NOMO-1 (cell line): Measurements from ENCODE around the gene CDRT15.
A peak's percentile ranks its signal among the peaks of the same experiment; 100 is the strongest.
"Not testable (repeated sequence)": the region's sequence is repeated elsewhere in the genome, so short reads cannot be mapped to it uniquely, and the experiment has no call there.

ENCODE experiments used
- DNase-seq, 2 experiments: peaks; one replicate each; lab custom pipeline; 2025; ENCODE audit not compliant: unreplicated experiment in 2 of 2; lab: John Stamatoyannopoulos, UW

The CDRT15 gene

DNA sequence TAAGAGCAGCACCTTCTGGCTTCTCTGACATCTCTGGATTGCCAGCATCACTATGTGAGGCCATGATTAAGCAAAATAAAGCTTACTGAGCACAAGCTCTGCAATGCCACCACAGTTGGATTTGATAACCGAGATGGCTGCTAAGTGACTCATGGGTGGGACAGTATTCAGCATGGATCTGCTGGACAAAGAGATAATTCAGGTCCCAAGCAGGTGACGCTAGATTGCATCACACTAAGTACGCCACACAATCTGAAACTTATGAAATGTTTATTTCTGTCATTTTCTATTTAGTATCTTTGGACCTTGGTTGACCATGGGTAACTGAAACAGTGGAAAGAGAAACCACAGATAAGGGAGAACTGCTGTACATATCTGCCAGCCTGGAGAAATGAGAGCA lies 27.4 kb downstream of the CDRT15 start:
- no peak for DNase-seq

- no peak for DNase-seq
These were observed 28.9 kb downstream of the CDRT15 start for GRCh38 chr17:14207791-14208190.

DNA sequence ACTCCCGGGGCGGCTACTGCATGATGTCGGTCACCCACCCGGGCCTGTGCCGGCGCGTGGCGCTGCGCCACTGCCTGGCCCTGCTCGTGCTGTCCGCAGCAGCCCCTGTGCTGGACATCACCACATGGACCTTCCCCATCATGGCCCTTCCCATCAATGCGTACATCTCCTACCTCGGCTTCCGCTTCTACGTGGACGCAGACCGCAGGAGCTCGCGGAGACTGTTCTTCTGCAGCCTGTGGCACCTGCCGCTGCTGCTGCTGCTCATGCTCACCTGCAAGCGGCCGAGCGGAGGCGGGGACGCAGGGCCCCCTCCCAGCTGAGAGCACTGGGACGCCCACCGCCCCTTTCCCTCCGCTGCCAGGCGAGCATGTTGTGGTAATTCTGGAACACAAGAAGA lies 29.8 kb downstream of the CDRT15 start:
- DNase-seq: no peak

- no peak for DNase-seq
These were observed 30.6 kb downstream of the CDRT15 start for GRCh38 chr17:14205992-14206461.

GRCh38 chr17:14205380-14205779 lies 31.3 kb downstream of the CDRT15 start:
- no peak for DNase-seq

- DNase-seq: no peak
These were observed 32.1 kb downstream of the CDRT15 start for GRCh38 chr17:14204546-14204945.

DNA sequence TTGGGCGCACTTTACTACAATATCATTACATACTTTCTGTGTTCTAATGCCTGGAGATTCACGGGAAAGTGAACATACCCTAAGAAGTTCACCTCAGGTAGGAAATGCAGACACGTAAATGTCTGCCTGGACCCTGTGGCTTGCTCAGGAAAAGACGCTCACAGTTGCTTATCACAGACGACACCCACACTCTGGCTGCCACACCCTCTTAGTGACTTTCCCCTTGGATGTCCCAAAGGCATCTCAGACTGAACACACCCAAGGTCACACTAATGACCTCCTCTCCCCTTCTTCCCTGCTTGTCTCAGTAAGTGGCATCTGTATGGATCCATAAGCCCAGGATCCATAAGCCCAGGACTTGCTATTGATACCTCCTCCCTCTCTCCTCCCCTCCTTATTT lies 32.6 kb downstream of the CDRT15 start:
- DNase-seq: no peak

- DNase-seq: no peak
These were observed 33.3 kb downstream of the CDRT15 start for GRCh38 chr17:14203388-14203787.

GRCh38 chr17:14202388-14203166 lies 34.1 kb downstream of the CDRT15 start:
- no peak for DNase-seq

GRCh38 chr17:14201988-14202380 lies 34.7 kb downstream of the CDRT15 start:
- DNase-seq: no peak

GRCh38 chr17:14201021-14201987 lies 35.4 kb downstream of the CDRT15 start:
- DNase-seq: peak; percentile 13

- no peak for DNase-seq
These were observed 36.3 kb downstream of the CDRT15 start for GRCh38 chr17:14200354-14200753.

DNA sequence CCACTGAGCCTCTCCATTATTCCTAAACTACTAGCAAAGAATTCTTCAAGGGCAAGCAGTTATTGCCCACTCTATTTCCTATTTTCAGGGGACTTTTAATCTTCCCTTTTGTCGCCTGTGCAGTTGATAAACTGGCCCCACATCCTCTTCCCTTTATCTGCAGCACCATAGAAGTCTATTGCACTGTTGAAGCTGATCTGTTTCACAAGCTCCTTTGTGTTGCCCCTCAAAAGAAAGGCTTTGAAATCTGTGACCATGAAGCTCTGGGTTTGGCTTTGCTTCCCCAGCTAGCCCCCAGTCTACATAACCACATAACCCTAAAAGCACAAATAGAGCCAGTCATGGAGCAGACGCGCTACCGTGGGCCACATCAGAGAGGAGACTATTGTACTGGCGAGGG lies 37.1 kb downstream of the CDRT15 start:
- no peak for DNase-seq

DNA sequence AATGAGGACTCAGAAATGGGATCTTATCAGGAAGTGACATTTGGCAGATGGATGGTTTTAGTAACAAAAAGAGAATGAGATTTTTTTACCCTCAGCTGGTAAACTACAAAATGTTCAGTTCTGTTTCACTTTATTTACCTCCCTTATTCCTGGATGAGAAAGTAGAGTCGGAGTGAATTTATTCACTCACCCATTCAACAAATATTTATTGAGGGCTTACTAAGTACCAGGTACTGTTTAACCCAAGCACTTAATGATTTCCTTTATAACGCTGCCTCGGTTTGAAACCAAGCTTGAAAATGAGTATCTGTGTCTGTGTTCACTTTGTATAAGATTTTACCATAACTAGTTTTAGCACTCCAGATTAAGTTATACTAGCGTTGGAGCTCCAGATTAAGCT lies 38.1 kb downstream of the CDRT15 start:
- DNase-seq: no peak

DNA sequence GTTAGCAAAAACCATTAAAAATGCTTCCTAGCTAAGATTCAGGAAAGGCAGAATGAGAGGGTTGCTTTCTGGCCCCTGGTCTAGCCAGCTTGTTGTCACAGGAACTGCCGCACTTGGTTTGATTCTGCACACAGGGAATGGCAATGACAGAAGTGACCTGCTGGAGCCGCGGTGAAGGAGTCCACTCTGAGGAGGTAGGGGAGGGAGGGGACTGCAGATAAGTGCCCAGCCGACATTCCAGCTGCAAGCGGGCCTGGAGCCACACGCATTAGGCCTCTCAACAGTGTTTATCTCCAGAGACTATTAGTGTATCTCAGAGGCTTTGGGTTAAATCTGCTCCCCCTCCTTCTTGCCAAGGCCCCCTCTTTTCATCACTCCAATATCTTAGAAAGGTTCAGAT lies 38.6 kb downstream of the CDRT15 start:
- DNase-seq: no peak

GRCh38 chr17:14197586-14197985 lies 39.1 kb downstream of the CDRT15 start:
- DNase-seq: no peak

GRCh38 chr17:14197057-14197456 lies 39.6 kb downstream of the CDRT15 start:
- no peak for DNase-seq

GRCh38 chr17:14196377-14196997 lies 40.2 kb downstream of the CDRT15 start:
- no peak for DNase-seq

DNA sequence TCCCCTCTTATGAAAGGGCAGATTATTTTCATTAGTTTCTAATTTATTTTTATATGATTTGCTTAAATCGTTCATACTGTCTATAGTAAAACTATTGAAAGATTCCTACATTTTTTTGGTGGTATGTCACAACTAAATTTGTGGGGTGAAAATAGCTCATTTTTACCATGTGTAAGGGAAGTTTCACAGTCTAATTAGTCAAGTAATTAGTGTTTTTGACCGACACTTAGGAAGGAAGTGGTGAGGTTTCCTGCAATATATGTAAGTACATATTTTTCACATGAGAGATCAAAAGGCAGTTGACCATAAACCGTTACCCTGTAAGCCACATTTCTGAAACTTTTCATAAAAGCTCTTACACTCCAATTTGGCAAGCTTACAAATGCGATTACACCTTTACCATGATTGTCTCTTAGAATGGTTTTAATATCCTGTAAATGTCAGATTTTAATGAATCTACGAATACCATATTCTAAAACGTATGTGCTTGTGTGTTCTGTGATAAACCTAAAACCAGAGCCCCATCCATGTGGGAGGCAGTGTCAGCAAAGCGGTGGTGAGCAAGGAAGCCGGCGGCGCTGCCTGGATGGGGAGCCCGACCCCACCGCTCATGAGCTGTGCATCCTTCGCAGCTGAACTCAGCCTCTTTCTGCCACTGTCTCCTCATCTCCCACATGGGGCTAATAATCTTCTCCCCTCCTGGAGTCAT lies 43.9 kb downstream of the CDRT15 start:
- DNase-seq: not testable (repeated sequence)

- DNase-seq: not testable (repeated sequence)
These were observed 44.6 kb downstream of the CDRT15 start for GRCh38 chr17:14192039-14192438.

DNA sequence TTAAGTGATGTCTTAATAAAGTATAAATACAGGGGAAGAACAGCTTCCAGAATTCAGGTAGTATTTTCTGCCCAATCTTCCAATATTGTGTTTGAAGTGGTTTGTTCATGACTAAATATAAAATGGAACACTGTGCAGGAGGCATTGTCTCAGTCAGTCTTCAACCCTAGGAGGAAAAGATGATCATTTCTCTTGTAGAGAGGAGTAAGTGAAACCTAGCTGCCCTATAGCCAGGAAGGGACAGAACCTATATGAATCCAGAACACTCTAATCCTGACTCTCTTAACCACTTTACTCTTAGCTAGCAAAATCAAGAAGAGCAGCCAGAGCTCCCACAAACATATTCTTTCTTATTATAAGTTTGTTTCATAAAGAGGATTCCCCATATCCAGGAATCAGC lies 45.2 kb downstream of the CDRT15 start:
- not testable (repeated sequence) for DNase-seq
